Activated CD4-positive, alpha-beta T cell treated with anti-CD3 and anti-CD28 coated beads for 4 hours (primary cell): ENCODE data around the gene SLBP.
A peak's percentile ranks its signal among the peaks of the same experiment; 100 is the strongest.
"Not testable (repeated sequence)": the region's sequence is repeated elsewhere in the genome, so short reads cannot be mapped to it uniquely, and the experiment has no call there.

ENCODE experiments used
- DNase-seq, 2 donors: peaks; one replicate each; pipeline ENCODE4 v3.0.0-alpha.2; 2020

SLBP gene

GRCh38 chr4:1705732-1706131 lies 6.4 kb downstream of the SLBP start:
- DNase-seq, result no peak

DNA sequence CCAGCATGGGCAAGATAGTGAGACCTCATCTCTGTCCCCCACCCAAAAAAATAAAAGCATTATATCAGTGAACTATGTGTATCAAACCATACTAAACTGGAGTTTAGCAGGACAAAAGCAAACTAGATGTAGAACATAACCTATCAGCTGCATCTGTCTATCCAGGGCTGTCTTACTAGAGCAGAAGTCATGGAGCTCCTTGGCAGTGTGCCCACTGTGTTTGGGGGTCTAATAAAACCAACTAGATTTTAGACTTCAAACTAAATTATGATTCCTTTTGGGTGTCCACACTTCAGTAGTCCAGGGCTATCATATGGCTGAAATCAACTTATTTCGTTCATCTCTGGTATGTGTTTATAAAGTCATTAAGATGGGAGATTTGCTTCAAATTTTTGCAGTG lies 8.3 kb downstream of the SLBP start:
- no peak for DNase-seq

DNA sequence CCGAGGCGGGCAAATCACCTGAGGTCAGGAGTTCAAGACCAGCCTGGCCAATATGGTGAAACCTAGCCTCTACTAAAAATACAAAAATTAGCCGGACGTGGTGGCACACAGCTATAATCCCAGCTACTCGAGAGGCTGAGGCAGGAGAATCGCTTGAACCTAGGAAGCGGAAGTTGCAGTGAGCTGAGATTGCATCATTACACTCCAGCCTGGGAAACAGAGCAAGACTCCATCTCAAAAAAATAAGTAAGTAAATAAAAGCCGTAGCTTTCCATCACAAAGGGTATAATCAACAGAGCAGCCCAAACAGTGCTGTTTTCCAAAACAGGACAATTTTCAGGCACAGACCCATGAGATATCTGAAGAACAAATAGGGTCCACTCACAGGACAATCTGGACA lies 10.4 kb downstream of the SLBP start:
- not testable (repeated sequence) for DNase-seq

DNA sequence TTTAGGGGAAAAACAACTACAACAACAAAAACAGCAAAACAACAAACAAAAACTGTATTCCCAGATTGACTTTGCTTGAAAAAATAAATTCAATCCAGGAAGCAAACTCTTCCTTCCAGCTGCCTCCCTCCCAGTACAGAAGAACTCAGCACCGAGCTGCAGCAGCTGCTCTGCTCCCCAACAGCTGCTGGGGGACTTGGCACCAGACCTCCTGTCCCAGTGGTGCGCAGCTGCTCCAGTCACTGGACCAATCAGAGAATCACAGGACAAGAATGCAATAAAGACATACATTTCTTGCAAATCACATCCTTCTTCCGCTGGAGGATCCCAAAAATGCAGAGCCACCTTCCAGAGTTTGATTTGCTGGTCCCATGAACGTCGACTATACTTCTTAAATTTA lies 16.2 kb downstream of the SLBP start:
- DNase-seq, result no peak

DNA sequence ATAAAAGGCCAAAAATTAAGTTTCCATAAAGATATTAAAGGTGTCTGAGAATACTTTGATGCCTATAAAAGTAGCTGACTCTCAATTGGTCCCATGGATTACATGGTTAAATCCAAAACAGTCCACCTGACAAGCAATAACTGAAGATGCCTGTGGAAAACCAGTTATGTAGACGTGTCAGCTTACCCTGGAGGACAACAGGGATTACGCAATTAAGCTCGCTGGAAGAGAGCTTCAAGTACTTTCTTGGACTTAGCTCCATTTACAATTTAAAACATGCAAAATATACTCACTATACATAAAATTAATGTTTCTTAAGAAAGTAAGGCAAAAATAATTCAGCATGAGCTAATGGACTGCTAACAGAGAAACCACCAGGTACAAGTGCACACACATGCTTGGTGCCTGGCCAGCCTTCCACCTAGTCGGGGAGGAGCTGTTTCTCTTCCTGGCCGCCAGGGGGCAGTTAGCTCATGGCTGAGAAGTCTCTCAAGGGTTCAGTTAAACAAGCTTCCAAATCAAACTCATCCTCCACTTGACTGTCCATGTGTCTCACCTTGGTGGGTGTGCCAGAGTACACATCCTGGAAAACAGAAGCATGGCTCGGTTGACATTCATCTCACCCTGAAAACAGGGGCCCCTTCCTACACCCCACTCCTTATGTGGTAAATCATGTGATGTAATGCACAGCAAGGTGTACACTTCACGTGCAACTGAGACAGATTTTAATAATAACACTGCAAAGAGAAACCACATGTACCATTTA lies 18.8 kb downstream of the SLBP start:
- DNase-seq, result peak; percentile 75 to 78

DNA sequence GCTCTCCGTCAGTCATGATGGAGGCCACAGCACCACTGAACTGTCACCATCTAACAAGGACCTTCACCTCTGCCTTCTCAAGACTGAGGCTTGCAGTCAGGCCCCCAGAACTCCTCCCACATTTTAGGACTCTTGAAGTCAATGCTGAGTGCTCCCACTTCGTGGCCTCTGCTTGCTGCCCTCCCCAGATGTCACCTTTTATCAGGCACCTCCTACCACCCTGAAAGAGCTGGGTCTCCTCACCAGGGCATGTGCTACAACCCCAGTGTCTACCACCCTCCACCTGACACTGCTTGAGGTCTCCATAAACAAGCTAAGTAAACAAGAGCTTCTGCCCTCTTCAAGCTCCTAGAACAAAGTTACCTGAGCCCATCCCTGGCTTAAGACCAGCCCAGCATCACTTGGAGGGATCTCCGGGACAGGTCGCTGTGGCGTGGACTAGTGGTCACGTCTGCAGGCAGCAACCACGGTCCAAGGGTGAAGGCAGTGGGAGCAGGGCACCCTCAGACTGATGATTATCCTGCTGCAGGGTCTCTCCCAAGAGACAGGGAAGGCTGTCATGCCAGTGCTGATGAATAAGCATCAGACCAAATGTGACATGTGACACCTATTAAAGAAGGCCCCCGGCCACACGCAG lies 20.3 kb downstream of the SLBP start:
- no peak for DNase-seq

DNA sequence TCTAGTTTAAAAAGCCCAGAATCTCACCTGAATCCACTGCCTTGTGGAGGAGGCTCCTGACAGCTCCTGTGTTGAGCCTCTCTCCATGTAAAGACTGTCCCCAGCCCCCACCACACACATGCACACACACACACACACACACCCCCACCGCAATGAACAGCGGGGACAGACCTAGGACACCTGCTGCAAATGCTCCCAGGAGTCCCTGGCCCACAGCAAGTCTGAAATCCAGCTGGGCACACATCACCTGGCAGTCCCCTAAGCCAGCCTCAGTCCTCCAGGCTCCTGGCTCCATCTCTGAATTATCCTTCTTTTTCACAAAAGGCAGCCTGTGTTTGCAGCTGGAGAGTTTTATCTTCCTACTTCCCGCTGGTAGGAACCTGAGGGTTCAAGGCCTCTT lies 21.4 kb downstream of the SLBP start:
- no peak for DNase-seq

- no peak for DNase-seq
Observed at GRCh38 chr4:1686440-1687036, 25.6 kb downstream of the SLBP start.

GRCh38 chr4:1685235-1686150 lies 26.6 kb downstream of the SLBP start:
- DNase-seq, result no peak

GRCh38 chr4:1684506-1685234 lies 27.4 kb downstream of the SLBP start:
- DNase-seq, result peak in 1 of 2 donors; percentile 95

DNA sequence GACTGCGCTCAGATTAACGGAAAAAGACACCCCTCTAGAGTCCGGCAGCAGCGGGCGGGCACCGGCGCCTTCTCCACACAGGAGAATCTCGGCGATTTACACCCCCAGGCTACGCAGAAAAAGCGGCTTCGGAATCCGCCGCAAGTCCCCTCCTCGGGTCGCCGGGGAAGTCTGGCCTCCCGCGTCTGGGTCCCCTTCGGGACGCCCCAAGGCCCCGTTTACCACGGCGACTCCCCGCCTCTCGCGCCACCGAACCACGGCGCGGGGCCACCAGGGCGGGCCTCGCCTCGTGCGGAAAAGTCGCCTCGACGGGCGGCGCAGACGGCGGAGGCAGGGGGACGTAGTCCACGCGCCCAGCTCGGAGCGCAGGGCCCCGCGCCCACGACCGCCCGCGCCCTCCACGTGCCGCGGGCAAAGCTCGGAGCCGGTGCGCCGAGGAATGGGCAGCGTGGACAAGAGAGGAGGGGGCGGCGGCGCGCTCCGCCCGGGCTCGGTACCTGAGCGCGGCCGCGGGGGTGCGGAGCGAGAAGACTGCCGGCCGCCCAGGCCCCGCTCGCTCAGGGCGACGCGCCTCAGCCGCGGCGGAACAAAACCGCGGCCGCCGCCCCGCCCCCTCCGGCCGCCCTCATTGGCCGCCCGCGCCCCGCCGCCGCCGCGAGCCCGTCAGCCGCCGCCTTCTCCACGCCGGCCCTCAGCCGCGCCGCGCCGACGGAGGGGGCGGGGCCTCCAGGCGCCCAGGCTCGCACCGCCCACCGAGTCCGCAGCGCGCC lies 28.2 kb downstream of the SLBP start, which contains the start of gene FAM53A:
Gene FAM53A (minus strand): TSS at position 578 of the 770 bp plus-strand sequence. CDS start 15,572 bp downstream, outside the sequence.
- peak; percentile 42 to 89 for DNase-seq

DNA sequence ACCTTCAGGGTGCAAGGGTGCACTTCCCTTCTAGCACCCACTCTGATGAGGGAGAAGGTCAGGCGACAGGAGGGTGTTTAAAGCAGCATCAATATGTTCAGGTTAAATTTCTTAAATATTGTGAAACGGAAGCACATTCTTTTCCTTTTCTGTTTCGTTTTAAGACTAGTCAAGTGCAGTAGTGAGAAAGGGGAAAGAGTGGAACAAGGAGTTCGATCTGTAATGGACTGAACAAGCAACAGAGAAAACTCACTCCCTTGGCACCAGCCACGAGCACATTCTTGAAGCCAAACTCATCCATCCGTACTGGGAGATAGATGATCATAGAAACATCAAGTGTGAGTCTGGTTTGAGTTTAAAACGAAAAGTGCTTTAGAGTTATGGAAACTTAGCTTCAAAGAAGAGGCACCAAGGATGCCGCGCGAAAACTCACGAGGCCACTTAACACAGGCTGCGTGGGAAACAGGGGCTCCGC lies 28.8 kb downstream of the SLBP start:
- DNase-seq, result no peak

DNA sequence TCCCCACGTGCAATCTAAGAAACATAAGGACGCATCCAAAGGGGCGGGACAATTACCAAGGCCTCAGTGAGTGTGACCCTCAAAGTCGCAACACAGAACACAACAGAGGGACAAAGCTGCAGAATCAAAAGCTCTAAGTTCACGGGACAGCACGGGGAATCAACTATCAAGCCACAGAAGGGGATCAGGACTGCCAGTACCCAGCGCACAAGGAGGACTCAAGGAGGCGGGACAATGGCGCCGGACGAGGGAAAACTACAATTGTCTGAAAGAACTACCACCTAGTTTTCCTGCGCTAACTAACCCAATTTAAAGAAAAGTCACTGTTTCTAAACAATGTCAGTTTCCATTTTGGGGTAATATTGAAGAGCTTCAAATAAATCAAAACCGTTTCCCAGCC lies 29.3 kb downstream of the SLBP start:
- DNase-seq, result no peak

GRCh38 chr4:1678244-1678643 lies 33.9 kb downstream of the SLBP start:
- no peak for DNase-seq

GRCh38 chr4:1676605-1677525 lies 35.3 kb downstream of the SLBP start:
- no peak for DNase-seq

DNA sequence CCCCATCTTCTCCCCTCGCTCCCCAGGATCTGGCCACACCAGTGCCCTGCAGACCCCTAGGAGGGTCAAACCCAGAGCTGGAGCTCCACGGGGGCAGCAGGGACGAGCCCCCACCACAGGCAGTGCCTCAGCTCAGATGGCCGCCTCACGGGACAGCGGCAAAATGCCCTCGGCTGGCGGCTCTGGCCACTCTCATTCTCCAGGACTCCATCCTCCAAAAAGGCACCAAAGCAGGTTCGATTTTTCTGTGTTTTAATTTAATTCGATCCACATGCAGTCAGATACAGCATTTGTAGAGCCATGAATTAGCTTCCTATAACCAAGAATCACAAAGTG lies 36.3 kb downstream of the SLBP start:
- no peak for DNase-seq

- no peak for DNase-seq
Observed at GRCh38 chr4:1675136-1675801, 36.9 kb downstream of the SLBP start.

GRCh38 chr4:1674682-1675081 lies 37.4 kb downstream of the SLBP start:
- no peak for DNase-seq

GRCh38 chr4:1673671-1674070 lies 38.4 kb downstream of the SLBP start:
- DNase-seq, result no peak

DNA sequence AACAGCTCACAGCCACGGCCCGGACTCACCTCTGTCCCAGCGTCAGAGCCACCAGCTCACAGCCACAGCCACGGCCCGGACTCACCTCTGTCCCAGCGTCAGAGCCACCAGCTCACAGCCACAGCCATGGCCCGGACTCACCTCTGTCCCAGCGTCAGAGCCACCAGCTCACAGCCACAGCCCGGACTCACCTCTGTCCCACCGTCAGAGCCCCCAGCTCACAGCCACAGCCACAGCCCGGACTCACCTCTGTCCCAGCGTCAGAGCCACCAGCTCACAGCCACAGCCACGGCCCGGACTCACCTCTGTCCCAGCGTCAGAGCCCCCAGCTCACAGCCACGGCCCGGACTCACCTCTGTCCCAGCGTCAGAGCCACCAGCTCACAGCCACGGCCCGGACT lies 41.1 kb downstream of the SLBP start:
- not testable (repeated sequence) for DNase-seq
